Liver (tissue), 9 donors: Measurements from ENCODE around the gene CAPN2. TPM values are rescaled to one million over a fixed set of nuclear protein-coding genes. Genes with fewer than 3 reads are reported as not detected.

Experiments used
- DNase-seq: peaks from one replicate; pipeline ENCODE4 v3.0.0-alpha.2; 2017; ENCODE audit warnings: low spot score
- H3K27ac ChIP-seq, 2 donors: one replicate each; pipeline ENCODE4 v1.7.0; 2013; ENCODE audit warnings: inconsistent platforms in 2 of 2, low read length in 2 of 2, control low read depth in 1 of 2, low read depth in 1 of 2, mild to moderate bottlenecking in 1 of 2
- H3K27me3 ChIP-seq, 4 donors: one replicate each; pipeline versions ENCODE4 v1.6.1 to v1.7.0; 2013; ENCODE audit warnings: low read length in 3 of 4, inconsistent platforms in 1 of 4, mild to moderate bottlenecking in 1 of 4, moderate library complexity in 1 of 4; ENCODE audit not compliant: control insufficient read depth in 4 of 4, insufficient read depth in 4 of 4
- H3K36me3 ChIP-seq, 4 donors: one replicate each; pipeline versions ENCODE4 v1.6.1 to v1.7.0; 2013; ENCODE audit warnings: low read length in 3 of 4, mild to moderate bottlenecking in 3 of 4, low read depth in 1 of 4, moderate library complexity in 1 of 4; ENCODE audit not compliant: control insufficient read depth in 4 of 4, insufficient read depth in 3 of 4
- H3K4me1 ChIP-seq, 4 donors: one replicate each; pipeline versions ENCODE4 v1.6.1 to v1.7.0; 2013; ENCODE audit warnings: low read length in 3 of 4, mild to moderate bottlenecking in 3 of 4, moderate library complexity in 1 of 4; ENCODE audit not compliant: control insufficient read depth in 4 of 4, insufficient read depth in 4 of 4
- H3K4me3 ChIP-seq, 3 donors: one replicate each; pipeline versions ENCODE4 v1.6.1 to v1.7.0; 2013; ENCODE audit warnings: low read length in 3 of 3, control low read depth in 1 of 3, low read depth in 1 of 3, mild to moderate bottlenecking in 1 of 3
- H3K9ac ChIP-seq, 2 donors: one replicate each; pipeline ENCODE4 v1.7.0; 2013; ENCODE audit warnings: low read length in 2 of 2, mild to moderate bottlenecking in 2 of 2, moderate library complexity in 2 of 2, control low read depth in 1 of 2, low read depth in 1 of 2
- H3K9me3 ChIP-seq, 4 donors: one replicate each; pipeline versions ENCODE4 v1.6.1 to v1.7.0; 2013; ENCODE audit warnings: low read length in 3 of 4; ENCODE audit not compliant: control insufficient read depth in 4 of 4
- EGR1 ChIP-seq, 2 donors: IDR thresholded peaks; 2 replicates each; pipeline ENCODE4 v1.6.1; 2016 to 2018; ENCODE audit warnings: antibody characterized with exemption in 2 of 2, low read depth in 2 of 2
- FOXA1 ChIP-seq: IDR thresholded peaks from 2 replicates; pipeline ENCODE4 v1.6.1; 2016; ENCODE audit warnings: antibody characterized with exemption
- FOXA2 ChIP-seq: IDR thresholded peaks from 2 replicates; pipeline ENCODE4 v1.6.1; 2016; ENCODE audit warnings: antibody characterized with exemption
- GABPA ChIP-seq, 2 donors: IDR thresholded peaks in 1 of 2; conservative IDR thresholded peaks in 1 of 2; 2 replicates each; pipeline ENCODE4 v1.6.1; 2016; ENCODE audit warnings: antibody characterized with exemption in 2 of 2, mild to moderate bottlenecking in 1 of 2, moderate library complexity in 1 of 2
- JUND ChIP-seq, 2 donors: IDR thresholded peaks; 2 replicates each; pipeline ENCODE4 v1.6.1; 2016; ENCODE audit warnings: antibody characterized with exemption in 2 of 2
- RAD21 ChIP-seq, 2 donors: IDR thresholded peaks; 2 replicates each; pipeline ENCODE4 v1.6.1; 2016; ENCODE audit warnings: antibody characterized with exemption in 2 of 2, mild to moderate bottlenecking in 2 of 2
- REST ChIP-seq: IDR thresholded peaks from 2 replicates; pipeline ENCODE4 v1.6.1; 2016; ENCODE audit warnings: antibody characterized with exemption, mild to moderate bottlenecking
- RXRA ChIP-seq, 2 donors: IDR thresholded peaks; 2 replicates each; pipeline ENCODE4 v1.6.1; 2017 to 2018; ENCODE audit warnings: antibody characterized with exemption in 2 of 2, mild to moderate bottlenecking in 1 of 2
- SP1 ChIP-seq: IDR thresholded peaks from 2 replicates; pipeline ENCODE4 v1.6.1; 2018; ENCODE audit warnings: antibody characterized with exemption, mild to moderate bottlenecking
- YY1 ChIP-seq: IDR thresholded peaks from 2 replicates; pipeline ENCODE4 v1.6.1; 2016; ENCODE audit warnings: antibody characterized with exemption, mild to moderate bottlenecking
- WGBS: extraction: QIAGEN DNeasy Blood & Tissue Kit; methylation state at CpG from one replicate; pipeline ENCODE4 v1.1.7; 2013; 5-methylcytosine and 5-hydroxymethylcytosine counted together
- polyA plus RNA-seq, 2 donors: library from polyadenylated mRNA; stranded (reverse) in 1 of 2; unstranded in 1 of 2; fragments of 200-250 nt in 1 of 2; fragments of >200 nt in 1 of 2; fragmentation: Nextera tagmentation in 1 of 2; extraction: Ambion mirVana in 1 of 2; gene quantifications; one replicate each; pipeline versions ENCODE4 v1.2.1 to v1.2.3, GENCODE V29; 2013 to 2015
- total RNA-seq, 2 donors: library from RNA; depleted of rRNA; stranded (reverse); fragments of >200 nt; gene quantifications; one replicate each; pipeline ENCODE4 v1.2.3, GENCODE V29; 2014
- TF ChIP-seq, protein P1 (sequence below): IDR thresholded peaks from 2 replicates; pipeline ENCODE4 v1.6.1; 2016; ENCODE audit warnings: antibody characterized with exemption
- donor health status: healthy.
- donor health status: healthy.
- donor health status: healthy.
- donor health status: healthy.
- donor health status: healthy.

The CAPN2 gene
- total and polyA plus RNA-seq, 4 donors: 11.2 to 20.7 (median 15.5) TPM

- Histone ChIP-seq H3K36me3 (peaks cover 0 to 12% (median 6%) of the 10 kb centered on the region in 4 donors), H3K27ac (no peak overlapping the region), H3K9me3 (no peaks in the 10 kb centered on the region), H3K4me1 (peaks cover 0 to 12% (median 7%) of the 10 kb centered on the region in 4 donors), H3K9ac (no peak overlapping the region), H3K27me3 (no peaks in the 10 kb centered on the region), H3K4me3 (no peak overlapping the region)
- WGBS: 97% methylated on average over 4 of the region's 4 CpGs
- no peak for DNase-seq
- TF ChIP-seq REST: no peak
Observed at GRCh38 chr1:223751696-223752095, 39.4 kb downstream of the CAPN2 start.

GRCh38 chr1:223752721-223753515 lies 40.6 kb downstream of the CAPN2 start:
- TF ChIP-seq RAD21 (IDR thresholded peaks at IDR 0.05): no peak
- TF ChIP-seq JUND (IDR thresholded peaks at IDR 0.05): no peak
- TF ChIP-seq REST: no peak
- no peak overlapping the region for H3K27ac ChIP-seq
- no peak overlapping the region for H3K4me3 ChIP-seq
- H3K9me3 ChIP-seq: no peaks in the 10 kb centered on the region
- H3K27me3 ChIP-seq: no peaks in the 10 kb centered on the region
- 90% methylated on average over 15 of the region's 15 CpGs for whole genome bisulfite sequencing
- DNase-seq: no peak
- H3K4me1 ChIP-seq: peaks cover 0 to 11% (median 7%) of the 10 kb centered on the region in 4 donors
- H3K36me3 ChIP-seq: peaks cover 0 to 12% (median 6%) of the 10 kb centered on the region in 4 donors
- H3K9ac ChIP-seq: no peak overlapping the region

DNA sequence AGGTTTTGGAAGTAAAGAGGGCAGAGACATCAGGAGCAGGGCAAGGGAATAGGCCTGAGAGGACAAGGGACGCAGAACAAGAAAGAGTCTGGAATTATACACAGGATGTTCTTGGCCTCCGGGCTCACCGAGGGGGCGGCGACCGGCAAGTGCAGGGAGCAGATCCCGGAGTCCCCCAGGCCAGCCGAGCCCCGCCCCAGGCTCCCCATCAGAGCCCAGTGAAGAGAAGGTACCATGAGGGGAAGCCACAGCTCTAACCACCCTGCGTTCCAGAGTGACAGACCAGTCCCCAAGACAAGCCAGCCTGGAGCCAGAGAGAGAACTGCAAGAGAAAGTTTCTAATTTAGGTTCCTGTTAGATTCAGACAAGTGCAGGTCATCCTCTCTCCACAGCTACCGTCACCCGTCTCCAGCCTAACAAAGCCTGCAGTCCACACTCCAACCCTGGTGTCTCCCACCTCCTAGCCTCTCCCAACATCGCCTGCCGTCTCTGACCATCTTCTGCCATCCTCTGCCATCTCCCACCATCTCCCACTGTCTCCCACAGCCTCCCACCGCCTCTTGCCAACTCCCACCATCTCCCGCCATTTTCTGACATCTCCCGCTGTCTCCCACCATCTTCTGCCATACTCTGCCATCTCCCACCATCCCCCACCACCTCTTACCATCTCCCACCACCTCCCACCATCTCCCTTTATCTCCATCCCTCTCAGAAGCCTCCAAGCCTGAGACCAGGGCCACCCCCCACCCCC lies 42.5 kb downstream of the CAPN2 start:
- DNase-seq: no peak
- Histone ChIP-seq H3K27ac (no peak overlapping the region), H3K4me1 (no peaks in the 10 kb centered on the region), H3K9me3 (no peaks in the 10 kb centered on the region), H3K27me3 (no peaks in the 10 kb centered on the region), H3K9ac (no peak overlapping the region), H3K36me3 (peaks cover 0 to 12% (median 5%) of the 10 kb centered on the region in 4 donors), H3K4me3 (no peak overlapping the region)
- WGBS: 95% methylated on average over 17 of the region's 17 CpGs
- TF ChIP-seq RXRA (IDR thresholded peaks at IDR 0.05) (no peak), SP1 (no peak), YY1 (no peak), FOXA2 (no peak), JUND (IDR thresholded peaks at IDR 0.05) (no peak), EGR1 (IDR thresholded peaks at IDR 0.05; ENCODE audit: low read depth in 2 of 2) (no peak), RAD21 (IDR thresholded peaks at IDR 0.05) (no peak), FOXA1 (no peak), GABPA (IDR thresholded peaks at IDR 0.05 in 1 of 2, conservative IDR thresholded peaks at IDR 0.05 in 1 of 2) (no peak), REST (no peak)
- TF ChIP-seq, protein P1, sequence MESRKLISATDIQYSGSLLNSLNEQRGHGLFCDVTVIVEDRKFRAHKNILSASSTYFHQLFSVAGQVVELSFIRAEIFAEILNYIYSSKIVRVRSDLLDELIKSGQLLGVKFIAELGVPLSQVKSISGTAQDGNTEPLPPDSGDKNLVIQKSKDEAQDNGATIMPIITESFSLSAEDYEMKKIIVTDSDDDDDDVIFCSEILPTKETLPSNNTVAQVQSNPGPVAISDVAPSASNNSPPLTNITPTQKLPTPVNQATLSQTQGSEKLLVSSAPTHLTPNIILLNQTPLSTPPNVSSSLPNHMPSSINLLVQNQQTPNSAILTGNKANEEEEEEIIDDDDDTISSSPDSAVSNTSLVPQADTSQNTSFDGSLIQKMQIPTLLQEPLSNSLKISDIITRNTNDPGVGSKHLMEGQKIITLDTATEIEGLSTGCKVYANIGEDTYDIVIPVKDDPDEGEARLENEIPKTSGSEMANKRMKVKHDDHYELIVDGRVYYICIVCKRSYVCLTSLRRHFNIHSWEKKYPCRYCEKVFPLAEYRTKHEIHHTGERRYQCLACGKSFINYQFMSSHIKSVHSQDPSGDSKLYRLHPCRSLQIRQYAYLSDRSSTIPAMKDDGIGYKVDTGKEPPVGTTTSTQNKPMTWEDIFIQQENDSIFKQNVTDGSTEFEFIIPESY: no peak
